Cardiac muscle cell (in vitro differentiated cells and primary cell): Measurements from ENCODE around the gene KTN1. TPM values are rescaled to one million over a fixed set of nuclear protein-coding genes. Genes with fewer than 3 reads are reported as not detected.

Experiments
- DNase-seq, 2 donors: peaks; one replicate each; pipeline versions ENCODE4 v3.0.0 to v3.0.0-alpha.2; 2010 to 2017; ENCODE audit warnings: low read depth in 1 of 2, low spot score in 1 of 2
- H3K27ac ChIP-seq: fragments of 200-600 bp; sonication (generic); 2 replicates; pipeline ENCODE4 v1.5.1; 2016
- H3K27me3 ChIP-seq: fragments of 200-600 bp; sonication (generic); 2 replicates; pipeline ENCODE4 v1.6.0; 2016; ENCODE audit warnings: control low read depth
- H3K36me3 ChIP-seq: fragments of 200-600 bp; sonication (generic); 2 replicates; pipeline ENCODE4 v1.5.1; 2016; ENCODE audit warnings: control low read depth
- H3K4me1 ChIP-seq: fragments of 200-600 bp; sonication (generic); 2 replicates; pipeline ENCODE4 v1.8.1; 2017; ENCODE audit warnings: low read depth, mild to moderate bottlenecking, mixed run types
- H3K4me3 ChIP-seq: fragments of 200-600 bp; sonication (generic); 2 replicates; pipeline ENCODE4 v1.5.1; 2016; ENCODE audit warnings: mild to moderate bottlenecking
- H3K9me3 ChIP-seq: fragments of 200-600 bp; sonication (generic); 2 replicates; pipeline ENCODE4 v1.5.1; 2017; ENCODE audit warnings: low read depth, mild to moderate bottlenecking, control low read depth
- CTCF ChIP-seq: IDR thresholded peaks from 2 replicates; pipeline ENCODE4 v1.5.1; 2012; ENCODE audit warnings: low read depth, mild to moderate bottlenecking, low read length
- polyA plus RNA-seq: library from polyadenylated mRNA; unstranded; fragments of >200 nt; fragmentation: Nextera tagmentation; extraction: Ambion mirVana; gene quantifications from 2 replicates; pipeline ENCODE4 v1.2.1, GENCODE V29; 2016
- total RNA-seq: library from RNA; depleted of rRNA; stranded (reverse); fragments of >200 nt; gene quantifications from 2 replicates; pipeline ENCODE4 v1.2.3, GENCODE V29; 2016

KTN1 gene
- total and polyA plus RNA-seq, 2 experiments from 2014 or later: 130 to 214 TPM

GRCh38 chr14:55724736-55725135 is 144.7 kb downstream of the KTN1 start:
- no peak for DNase-seq
- Histone ChIP-seq H3K36me3 (no peaks in the 10 kb centered on the region), H3K4me3 (no peak overlapping the region), H3K27ac (no peak overlapping the region), H3K4me1 (no peaks in the 10 kb centered on the region), H3K9me3 (no peaks in the 10 kb centered on the region), H3K27me3 (peaks cover 19% of the 10 kb centered on the region)
- no peak for TF ChIP-seq CTCF

GRCh38 chr14:55730592-55731310 is 150.7 kb downstream of the KTN1 start:
- Histone ChIP-seq H3K27ac (no peak overlapping the region), H3K9me3 (no peaks in the 10 kb centered on the region), H3K27me3 (peaks cover 8% of the 10 kb centered on the region), H3K36me3 (no peaks in the 10 kb centered on the region), H3K4me3 (no peak overlapping the region), H3K4me1 (no peaks in the 10 kb centered on the region)
- TF ChIP-seq CTCF: no peak
- peak in 1 of 2 donors; percentile 13 for DNase-seq

GRCh38 chr14:55731311-55731872 is 151.4 kb downstream of the KTN1 start:
- no peak overlapping the region for H3K4me3 ChIP-seq
- no peak overlapping the region for H3K27ac ChIP-seq
- H3K9me3 ChIP-seq: no peaks in the 10 kb centered on the region
- no peak for DNase-seq
- peaks cover 4% of the 10 kb centered on the region for H3K27me3 ChIP-seq
- no peaks in the 10 kb centered on the region for H3K36me3 ChIP-seq
- no peak for TF ChIP-seq CTCF
- H3K4me1 ChIP-seq: no peaks in the 10 kb centered on the region

- Histone ChIP-seq H3K4me3 (no peak overlapping the region), H3K27ac (no peak overlapping the region), H3K9me3 (no peaks in the 10 kb centered on the region), H3K36me3 (no peaks in the 10 kb centered on the region), H3K4me1 (no peaks in the 10 kb centered on the region), H3K27me3 (peaks cover 4% of the 10 kb centered on the region)
- TF ChIP-seq CTCF: peak; percentile 70
- peak; percentile 47 to 64 for DNase-seq
Observed at GRCh38 chr14:55731881-55732498, 152.0 kb downstream of the KTN1 start.

- DNase-seq: no peak
- H3K27me3 ChIP-seq: peaks cover under 1% of the 10 kb centered on the region
- no peaks in the 10 kb centered on the region for H3K9me3 ChIP-seq
Observed at GRCh38 chr14:55733599-55733998, 153.6 kb downstream of the KTN1 start.

More at GRCh38 chr14:55733599-55733998, 153.6 kb downstream of the KTN1 start:
- Histone ChIP-seq H3K4me3 (no peak overlapping the region), H3K36me3 (no peaks in the 10 kb centered on the region), H3K27ac (no peak overlapping the region), H3K4me1 (no peaks in the 10 kb centered on the region)
- no peak for TF ChIP-seq CTCF

Other genes with a start within 250 kb of the KTN1 start
- gene ATG14, start 168.4 kb upstream of the KTN1 start, total RNA-seq: 8.0 and 11.7 TPM in 2 replicates
- 2.5 and 3.7 TPM in 2 replicates for gene ATG14, start 168.4 kb upstream of the KTN1 start, polyA plus RNA-seq
- gene TBPL2, start 139.6 kb upstream of the KTN1 start, total RNA-seq: not detected in 2 replicates
- not detected in 2 replicates for gene TBPL2, start 139.6 kb upstream of the KTN1 start, polyA plus RNA-seq